ENCODE results near the gene MARCHF11.
A peak's percentile ranks its signal among the peaks of the same experiment; 100 is the strongest.

Gene MARCHF11, protein sequence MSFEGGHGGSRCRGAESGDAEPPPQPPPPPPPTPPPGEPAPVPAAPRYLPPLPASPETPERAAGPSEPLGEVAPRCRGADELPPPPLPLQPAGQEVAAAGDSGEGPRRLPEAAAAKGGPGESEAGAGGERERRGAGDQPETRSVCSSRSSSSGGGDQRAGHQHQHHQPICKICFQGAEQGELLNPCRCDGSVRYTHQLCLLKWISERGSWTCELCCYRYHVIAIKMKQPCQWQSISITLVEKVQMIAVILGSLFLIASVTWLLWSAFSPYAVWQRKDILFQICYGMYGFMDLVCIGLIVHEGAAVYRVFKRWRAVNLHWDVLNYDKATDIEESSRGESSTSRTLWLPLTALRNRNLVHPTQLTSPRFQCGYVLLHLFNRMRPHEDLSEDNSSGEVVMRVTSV

DNA sequence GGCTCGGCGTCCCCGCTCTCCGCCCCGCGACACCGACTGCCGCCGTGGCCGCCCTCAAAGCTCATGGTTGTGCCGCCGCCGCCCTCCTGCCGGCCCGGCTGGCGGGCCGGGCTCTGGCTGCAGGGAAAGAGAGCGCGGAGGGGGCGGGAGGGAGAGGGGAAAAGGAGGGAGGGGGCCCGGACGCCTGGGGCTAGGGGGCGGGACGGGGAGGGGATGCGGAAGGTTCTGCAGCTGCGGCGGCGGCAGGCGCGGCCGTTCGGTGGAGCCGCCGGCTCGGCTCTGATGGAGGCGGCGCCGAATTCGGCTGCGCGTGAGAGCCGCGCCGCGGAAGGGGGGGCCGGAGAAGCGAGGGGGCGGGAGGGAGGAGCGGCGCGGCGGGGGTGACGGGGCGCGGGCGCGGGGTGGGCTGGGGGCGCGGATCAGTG, at the start of gene MARCHF11:
MARCHF11 (minus strand) TSS at position 281 of the 425 bp plus-strand sequence; CDS start at position 65, 216 bp downstream.
- DNase-seq, result no peak

- no peak for DNase-seq
These were observed 46.3 kb upstream of the MARCHF11 start for GRCh38 chr5:16225927-16226326.

DNA sequence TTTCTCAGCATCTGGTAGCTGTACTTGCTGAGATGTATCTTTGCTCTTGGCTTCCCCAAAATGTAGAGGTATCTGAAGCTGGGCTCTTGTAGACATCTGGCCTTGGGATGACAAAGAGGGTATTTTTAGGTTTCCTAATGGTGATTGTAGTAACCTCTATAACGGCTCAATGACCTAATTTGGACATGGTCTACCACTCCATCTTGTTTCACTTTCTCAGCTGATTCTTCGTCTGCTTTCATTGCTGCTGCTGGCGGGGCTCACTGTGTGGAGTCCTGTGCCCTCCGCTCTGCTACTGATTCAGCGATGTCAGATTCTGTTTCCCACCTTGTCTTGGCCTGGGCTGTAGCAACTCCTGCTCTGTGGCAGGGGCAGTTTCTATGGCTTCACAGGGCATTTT, 12.7 kb upstream of the MARCHF11 start:
- no peak for DNase-seq

- no peak for DNase-seq
These were observed 1.1 kb upstream of the MARCHF11 start for GRCh38 chr5:16180789-16181082.

GRCh38 chr5:16179936-16180788, 571 bp upstream of the MARCHF11 start:
- no peak for DNase-seq

- no peak for DNase-seq
These were observed 732 bp downstream of the MARCHF11 start for GRCh38 chr5:16178745-16179372.

GRCh38 chr5:16169550-16169949, 10.0 kb downstream of the MARCHF11 start:
- DNase-seq, result no peak

- DNase-seq, result peak in 1 of 2 experiments; percentile 10
These were observed 18.9 kb downstream of the MARCHF11 start for GRCh38 chr5:16160706-16161105.

GRCh38 chr5:16159636-16160035, 20.0 kb downstream of the MARCHF11 start:
- no peak for DNase-seq

DNA sequence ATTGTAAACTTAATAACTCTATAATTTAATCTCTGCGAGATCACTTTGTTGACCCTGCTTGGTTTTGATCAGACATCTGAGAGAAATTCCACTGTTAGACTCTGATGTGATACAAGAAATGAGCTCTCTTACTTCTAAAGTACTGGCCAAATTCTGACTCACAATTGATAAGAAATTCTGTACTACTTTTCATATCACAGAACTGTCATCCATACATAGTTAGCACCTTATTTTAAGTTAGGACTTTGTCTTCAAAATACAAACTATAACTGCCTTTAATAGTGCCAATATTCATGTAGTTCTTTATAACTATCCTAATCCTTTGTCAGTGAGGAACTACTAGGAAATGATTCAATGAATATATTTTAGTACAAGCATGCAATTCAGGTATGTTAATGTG, 23.4 kb downstream of the MARCHF11 start:
- DNase-seq, result no peak

DNA sequence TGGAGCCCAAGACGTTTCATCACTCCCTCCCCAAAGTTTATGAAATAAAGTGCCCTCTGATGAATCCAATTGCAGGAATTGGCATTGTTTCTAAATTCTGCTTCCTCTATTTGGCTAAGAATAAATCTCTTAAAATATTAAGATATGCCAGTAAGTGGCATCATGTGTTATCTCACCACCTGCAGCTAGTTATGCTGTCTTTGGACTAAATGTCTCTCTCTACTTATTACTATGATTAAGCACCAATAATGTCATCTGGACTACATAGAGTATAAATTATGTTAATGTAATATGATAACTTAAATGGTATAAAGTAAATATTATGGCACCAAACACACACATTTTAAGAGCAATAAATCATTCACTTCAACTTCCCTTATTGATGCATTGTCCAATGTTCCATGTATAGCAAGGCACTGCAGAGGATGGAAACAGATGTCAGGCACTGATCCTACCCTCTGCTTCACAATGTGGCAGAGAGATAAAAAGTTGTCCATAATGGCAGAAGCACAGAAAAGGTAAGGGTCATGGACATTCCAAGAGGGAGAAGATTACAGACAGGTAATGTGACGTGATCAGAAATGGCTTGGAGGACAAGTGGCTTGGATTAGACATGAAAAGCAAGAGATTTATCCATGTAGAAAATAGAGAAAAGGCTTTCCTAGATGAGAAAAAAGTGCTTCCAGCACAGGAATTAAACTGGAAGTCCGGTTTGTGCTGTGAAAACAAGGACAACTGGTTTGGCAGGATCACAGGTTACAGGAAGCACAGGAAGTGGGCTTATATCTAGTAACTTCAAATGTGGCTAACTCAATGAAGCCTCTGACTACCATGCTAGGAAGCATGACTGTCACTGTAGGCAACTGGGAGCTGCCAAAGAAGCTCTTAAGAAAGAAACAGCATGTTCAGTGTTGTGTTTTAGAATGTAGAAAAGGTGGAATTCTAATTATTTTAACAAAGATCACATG, 26.7 kb downstream of the MARCHF11 start:
- DNase-seq, result no peak

- DNase-seq, result no peak
These were observed 30.0 kb downstream of the MARCHF11 start for GRCh38 chr5:16149621-16150020.

DNA sequence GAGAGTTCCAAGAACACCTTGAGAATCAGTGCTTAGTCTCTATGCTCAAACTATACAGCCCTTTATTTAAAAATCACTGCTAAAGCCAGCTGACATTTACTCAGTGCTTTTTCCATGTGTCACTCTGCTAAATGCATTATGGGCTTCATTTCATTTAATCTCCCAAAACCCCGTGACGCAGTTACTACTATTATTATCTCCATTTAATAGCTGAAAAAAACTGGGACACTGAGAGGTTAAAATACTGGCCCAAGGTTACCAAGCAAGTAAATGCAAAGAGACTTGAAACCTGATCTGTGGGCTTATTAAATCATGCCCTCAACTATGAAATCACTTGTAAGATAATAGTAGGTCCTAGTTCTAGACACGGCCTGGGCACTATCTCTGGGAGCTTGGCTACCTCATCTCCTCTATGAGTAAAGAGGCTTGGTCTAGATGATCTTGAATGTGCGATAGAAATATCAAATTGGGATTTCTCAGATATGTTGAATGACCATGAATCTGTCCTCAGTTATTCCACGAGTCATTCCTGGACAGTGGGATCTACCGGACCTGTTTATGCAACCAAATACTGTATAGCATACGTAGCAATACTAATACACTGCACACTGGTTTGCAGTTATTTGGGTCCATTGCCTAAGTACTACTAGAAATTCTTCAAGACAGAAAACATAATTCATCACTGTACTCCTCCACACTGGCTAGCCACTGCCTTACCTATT, 32.3 kb downstream of the MARCHF11 start:
- no peak for DNase-seq

DNA sequence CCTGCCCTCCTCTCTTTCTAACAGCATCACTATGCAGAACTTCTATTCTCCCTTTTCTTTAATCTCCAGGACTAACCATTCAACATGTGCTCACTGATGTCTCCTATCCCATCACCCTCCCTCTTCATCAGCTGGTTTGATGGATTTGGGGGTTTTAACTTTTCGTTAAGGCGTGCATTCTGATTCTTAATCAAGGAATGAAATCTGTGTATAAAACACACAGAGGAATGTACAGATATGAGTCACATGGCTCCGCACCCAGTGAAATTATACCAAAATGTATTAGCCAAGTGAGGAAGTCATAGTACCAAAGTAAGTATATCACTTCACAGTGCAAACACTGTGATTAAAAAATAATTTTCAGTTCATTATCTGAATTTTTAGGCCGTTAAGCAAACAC, 35.2 kb downstream of the MARCHF11 start:
- no peak for DNase-seq

DNA sequence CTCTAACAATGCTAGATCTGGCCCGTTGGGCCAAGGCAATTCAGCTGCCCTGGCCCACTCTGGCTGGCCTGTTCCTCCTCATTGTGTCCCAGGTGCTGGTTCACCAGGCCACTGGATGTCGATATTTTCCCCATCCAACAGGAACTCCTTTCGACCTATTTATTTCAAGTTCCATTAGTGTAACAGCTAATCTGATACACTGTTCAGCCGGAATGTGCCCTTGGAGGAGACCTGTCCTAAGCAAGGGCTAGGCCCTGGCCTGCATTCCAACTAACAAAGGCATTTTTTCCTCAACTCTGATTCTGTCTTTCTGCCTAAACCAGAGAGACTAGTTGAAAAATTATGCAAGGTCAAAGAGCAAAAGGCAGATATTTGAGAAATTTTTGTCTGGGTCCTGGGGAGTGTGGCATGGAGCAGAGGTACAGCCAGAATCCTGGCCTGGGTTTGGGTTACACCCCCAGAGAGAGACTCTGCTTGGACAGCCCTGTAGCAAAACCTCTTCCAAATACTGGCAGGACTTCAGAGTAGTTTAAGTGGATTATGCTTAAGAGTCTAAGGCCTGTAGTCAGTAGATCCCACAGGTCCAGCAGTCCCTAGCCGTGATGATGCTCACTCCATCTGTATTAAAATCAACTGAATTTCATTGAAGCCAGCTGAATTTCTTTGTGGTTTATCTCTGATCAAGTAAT, 36.1 kb downstream of the MARCHF11 start:
- no peak for DNase-seq

GRCh38 chr5:16140944-16141343, 38.6 kb downstream of the MARCHF11 start:
- no peak for DNase-seq

- no peak for DNase-seq
These were observed 39.2 kb downstream of the MARCHF11 start for GRCh38 chr5:16140417-16140816.

DNA sequence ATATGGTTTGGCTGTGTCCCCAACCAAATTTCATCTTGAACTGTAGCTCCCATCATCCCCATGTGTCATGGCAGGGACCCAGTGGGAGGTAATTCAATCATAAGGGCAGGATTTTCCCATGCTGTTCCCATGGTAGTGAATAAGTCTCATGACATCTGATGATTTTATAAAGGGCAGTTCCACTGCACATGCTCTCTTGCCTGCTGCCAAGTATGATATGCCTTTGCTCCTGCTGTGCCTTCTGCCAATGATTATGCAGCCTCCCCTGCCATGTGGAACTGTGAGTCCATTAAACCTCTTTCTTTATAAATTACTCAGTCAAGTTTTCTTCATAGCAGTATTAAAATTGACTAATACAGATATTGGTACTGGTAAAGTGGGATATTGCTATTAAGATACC, 42.4 kb downstream of the MARCHF11 start:
- DNase-seq, result no peak

DNA sequence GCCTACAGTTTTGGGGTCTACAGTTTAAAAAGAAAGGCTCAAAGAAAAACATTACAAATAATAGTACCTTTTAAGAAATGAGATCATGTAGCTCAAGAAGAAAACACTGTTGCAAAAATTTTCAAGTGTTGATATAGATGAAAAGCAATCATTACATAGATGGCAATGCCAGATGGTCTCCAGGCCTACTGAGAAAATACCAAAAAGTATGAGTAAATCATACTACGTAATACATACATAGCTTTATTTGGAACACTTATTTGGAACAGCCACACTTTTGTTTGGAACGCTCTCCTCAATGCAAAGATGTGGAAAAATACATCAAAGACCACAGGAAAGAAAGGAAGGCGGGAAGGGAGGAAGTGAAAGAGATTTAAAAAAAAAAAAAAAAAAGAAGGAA, 44.1 kb downstream of the MARCHF11 start:
- DNase-seq, result no peak

GRCh38 chr5:16135003-16135402, 44.6 kb downstream of the MARCHF11 start:
- DNase-seq, result no peak

DNA sequence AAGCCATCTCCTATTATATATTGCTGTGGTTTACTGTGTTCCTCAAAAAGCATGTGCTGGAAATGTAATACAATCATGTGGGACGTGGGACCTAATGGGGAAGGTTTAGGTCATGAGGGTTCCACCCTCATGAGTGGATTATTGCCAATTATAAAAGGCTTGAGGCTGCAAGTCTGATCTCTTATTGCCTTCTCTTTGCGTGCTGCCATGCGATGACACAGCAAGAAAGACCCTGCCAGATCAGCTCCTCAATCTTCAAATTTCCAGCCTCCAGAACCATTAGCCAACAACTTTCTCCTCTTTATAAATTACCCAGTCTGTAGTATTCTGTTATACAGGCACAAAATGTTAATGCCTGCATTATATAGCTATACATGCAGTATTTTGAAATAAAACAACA, 45.4 kb downstream of the MARCHF11 start:
- DNase-seq, result no peak

Measured in cerebellar nuclear complex (tissue), 1 donor.